Measurements from ENCODE around the gene NEURL4.

Gene NEURL4

DNA sequence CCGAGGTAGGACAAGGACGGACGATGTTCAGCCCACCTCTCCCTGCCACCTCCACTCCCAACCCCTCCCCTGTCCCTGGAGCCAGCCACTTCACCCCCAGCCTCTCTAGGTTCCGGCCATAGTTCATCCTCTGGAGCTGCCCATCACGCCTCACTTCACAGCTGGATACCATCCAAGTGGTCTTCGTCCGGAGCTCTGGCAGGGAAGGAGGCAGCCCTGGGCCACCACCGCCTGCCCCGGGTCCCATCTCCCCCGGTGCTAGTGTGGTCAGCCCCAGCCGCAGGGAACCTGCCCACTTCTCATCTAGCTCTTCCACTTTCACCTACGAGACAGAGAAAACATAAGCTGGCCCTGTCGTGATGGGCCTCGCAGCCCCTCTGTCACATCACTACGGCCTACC, 7.7 kb downstream of the NEURL4 start:
- DNase-seq = no peak

DNA sequence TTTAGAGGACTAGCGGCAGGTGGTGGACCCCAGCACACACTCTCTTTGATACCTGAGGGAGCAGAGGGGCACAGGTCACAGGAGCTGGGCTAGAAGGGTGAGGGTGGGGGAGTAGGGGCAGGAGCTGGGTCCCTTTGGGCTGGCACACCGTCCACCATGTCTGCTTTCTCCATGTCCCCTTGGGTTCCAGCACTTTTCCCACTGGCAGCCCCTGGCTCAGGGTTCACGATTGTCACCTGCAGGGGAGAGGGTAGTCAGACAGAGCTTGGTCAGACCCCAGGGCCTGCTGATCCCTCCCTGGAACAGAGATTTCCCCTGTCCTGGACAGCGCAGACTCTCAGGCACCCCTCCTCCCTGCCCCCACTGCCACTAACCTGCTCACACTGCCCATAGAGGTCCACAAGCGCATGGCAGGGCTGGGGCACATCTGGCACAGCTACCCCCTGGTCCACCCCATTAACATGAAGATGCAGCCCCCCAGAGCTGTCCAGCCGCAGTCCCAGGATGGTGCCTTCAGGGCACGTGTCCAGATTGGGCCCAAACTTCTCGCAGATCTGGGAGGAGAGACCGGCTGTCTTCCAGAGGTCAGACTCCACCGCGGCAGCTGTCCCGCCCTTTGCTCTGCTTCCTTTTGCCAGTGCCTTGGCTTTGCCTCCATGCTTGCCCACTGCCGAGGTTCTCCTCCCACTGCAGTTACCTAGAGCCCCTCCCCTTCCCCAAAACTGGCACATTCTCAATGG, 10.8 kb downstream of the NEURL4 start:
- no peak for DNase-seq

DNA sequence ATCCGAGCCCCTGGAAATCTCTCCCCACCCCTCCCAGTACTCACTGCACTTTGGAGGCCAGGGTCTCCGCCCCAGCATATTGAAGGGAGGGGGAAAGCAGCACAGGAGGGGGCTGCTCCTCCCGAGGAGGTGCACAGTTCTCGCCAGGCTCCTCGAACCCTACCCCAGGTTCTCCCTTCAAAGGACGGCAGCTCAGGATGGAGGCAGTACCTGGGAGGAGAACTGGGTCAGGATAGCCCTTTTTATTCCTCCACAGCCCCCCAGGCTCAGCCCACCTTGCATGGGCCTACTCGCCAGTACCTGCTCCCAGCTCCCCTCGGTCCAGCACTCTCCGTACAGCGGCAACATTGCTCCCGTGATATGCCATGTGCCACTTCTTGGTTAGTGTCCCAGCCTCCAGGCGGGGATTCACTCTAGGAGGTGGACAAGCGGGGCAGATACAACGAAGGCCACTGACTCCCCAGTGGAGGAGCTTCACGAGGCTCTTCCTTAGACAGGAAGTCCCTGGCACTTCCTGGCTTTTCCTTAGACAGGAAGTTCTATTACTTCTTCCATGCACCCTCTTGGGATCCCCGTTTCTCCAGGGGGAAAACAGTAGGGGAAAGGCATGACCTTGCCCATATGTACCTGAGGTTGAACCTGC, 11.9 kb downstream of the NEURL4 start:
- no peak for DNase-seq

DNA sequence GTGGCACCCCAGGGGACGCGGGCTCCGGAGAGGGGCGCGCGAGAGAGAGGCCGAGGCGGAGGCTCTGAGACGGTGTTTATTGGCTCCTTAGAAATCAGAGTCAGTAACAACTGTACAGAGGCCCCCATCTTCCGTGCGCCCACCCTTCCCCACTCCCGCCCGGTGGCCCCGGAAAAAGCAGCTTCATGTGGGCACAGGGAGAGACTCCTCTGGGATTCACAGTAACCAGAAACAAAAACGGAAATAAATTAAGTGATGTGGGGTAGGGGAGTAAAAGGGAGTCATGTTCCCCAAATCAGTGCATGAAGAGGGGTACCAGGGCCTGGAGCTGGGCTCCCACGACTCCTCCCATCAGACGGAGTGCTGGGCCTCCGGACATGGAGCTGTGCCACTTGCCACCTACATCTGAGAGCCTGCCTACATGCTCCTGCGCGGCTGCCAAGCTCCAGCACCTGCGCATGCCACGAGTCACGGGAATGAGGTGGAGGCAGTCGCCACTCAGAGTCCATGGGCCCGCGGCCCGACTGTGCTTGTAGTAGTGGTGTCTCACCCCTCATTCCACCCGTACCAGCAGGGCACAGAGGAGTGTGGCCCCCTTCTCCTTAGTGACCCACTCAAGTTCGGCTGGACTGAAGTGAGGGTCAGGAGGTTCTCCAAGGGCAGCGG, 13.4 kb downstream of the NEURL4 start:
- no peak for DNase-seq

DNA sequence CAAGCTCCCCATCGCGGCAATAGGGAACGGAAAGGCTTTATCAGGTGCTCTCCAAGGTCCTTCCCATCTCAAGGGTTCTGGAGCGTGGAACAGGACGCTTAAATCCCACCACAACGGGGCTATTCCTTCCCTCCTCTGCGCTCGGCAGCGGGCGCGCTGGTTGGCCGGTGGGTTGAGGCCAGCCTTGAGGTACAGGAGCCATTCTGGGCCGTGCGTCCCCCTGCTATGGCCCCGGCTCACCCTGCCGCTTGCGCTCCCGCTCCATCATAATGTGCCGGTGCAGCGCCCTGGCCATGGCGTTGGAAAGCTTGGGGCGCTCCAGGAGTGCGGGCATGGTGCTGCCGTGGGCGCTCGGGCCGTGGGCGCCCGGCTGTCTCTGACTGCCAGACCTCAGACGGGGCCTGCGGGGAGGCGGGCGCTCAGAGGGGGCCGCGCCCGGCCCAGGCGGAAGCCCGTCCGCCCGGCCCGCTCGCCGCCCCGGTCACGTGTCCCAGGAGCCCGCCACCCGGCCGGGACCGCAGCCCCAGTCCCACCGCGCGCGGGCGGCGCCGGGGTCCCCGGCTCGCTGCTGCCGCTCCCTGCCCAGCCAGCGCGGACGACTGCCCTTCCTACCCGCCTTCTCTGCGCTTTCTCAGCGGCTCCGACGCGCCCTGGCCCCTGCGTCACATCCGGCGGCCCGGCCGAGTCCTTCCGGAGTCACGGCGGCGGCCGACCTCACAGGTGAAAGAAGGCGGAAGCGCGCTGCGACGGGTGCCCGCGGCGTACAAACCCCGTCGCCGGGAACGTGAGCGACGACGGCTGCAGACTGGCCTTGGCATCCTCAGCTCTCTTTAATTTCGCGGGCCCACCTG, 14.2 kb downstream of the NEURL4 start, which contains the start of gene GPS2:
Gene GPS2, minus strand, starts transcription at position 642 of the 851 bp plus-strand sequence. Its CDS starts 308 bp downstream, at position 334.
- peak; percentile 97 for DNase-seq

DNA sequence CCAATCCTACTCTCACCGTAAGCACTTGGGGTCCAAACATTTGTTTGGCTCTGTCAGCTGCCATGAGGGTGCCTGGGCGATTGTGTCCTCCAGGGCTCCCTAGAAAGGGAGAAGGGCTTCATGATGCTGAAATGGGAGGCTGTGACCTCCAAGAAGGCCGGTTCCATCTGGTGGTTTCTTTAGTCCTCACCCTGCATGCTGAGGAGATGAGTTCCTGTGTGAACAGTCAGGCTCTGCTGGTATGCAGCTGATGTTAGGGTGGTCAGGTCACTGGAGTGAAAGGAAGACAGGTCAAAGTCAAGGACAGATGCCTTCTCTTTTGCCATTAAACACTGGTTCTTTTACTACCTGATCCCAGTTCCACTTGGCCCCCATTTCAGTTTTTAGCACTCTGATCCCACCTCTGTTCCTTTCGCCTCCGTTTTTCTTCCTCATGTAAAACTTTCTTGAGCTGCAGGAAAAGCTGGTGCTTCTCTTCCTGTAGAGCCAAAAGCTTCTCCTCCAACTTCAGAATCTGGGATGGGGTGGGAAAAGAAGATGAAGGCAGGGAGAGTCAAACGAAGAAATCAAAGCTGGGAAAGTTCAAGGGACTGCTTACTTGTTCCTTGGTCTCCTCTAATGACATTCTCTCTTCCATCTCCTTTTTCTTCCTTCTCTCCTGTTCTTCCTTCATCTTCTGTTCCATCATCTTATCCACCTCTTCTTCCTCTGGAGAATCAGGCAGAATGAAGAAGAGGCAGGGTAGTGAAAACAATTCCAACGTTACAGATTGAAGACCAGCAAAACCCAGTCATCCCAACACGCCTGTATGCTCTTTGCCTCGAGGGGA, 15.0 kb downstream of the NEURL4 start:
- DNase-seq = peak; percentile 62

DNA sequence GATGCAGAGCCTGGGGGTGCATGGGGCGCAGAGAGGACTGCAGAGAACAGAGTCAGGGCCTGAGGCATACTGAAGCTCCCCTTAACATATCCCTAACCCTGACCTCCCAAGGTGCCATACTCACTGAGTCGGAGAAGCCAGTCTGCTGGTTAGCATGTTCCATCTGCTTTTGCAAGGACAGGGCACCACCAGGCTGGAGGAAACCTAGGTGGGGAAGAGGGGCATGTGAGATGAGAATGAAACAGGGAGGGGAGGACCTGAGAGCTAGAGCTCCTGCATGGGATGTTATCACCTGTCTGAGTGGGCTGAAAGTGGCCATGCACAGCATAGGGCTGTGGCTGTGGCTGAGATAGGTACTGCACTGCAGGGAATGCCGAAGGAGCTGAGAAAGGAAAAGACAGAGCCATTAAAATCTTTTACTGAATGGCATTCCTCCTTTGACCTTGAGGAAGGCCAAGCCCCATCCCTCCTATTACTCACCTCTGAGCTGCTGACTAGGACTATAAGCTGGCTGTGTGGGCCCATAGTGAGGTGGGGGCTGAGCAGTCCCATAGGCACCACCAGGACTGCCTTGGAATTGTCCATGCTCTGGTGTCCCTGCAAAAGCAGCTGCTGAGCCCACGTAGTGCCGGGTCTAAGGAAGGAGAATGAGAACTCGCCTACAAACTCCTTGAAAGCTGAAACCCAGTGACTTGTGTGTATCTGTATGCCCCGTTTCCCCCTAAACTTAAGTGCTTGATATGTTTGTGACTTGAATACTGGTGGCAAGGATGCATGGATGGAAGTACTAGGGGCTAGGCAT, 15.8 kb downstream of the NEURL4 start:
- DNase-seq = peak; percentile 76

DNA sequence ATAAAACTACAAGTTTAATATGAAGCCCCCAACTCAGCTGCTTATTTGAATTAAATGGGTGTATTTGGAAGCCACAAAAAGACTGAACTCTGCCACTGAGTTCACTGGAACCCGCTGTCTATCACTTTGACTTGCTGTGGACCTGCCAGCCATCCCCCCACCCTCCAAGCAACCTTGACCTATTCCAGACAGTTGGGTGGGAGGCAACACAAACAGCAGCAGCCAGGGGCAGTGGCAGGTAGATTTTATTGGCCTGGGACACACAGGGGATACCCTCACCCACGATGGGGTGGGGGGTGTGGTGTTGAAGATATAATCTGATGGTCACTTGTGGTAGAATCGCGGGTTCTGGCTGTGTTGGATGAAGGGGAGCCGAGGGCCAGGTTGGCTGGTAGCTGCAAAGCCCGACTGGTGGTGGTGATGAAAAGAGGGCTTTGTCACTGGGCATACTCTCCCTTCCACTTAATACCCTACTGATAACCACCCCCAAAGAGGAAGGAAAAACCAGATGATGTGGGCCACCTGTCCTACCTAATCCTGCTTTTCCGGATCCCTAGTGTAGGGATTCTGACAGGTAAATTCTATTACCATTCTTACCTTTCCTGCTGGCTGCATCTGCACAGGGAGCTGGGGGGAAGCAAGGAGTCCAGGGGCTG, 16.6 kb downstream of the NEURL4 start:
- DNase-seq = no peak

DNA sequence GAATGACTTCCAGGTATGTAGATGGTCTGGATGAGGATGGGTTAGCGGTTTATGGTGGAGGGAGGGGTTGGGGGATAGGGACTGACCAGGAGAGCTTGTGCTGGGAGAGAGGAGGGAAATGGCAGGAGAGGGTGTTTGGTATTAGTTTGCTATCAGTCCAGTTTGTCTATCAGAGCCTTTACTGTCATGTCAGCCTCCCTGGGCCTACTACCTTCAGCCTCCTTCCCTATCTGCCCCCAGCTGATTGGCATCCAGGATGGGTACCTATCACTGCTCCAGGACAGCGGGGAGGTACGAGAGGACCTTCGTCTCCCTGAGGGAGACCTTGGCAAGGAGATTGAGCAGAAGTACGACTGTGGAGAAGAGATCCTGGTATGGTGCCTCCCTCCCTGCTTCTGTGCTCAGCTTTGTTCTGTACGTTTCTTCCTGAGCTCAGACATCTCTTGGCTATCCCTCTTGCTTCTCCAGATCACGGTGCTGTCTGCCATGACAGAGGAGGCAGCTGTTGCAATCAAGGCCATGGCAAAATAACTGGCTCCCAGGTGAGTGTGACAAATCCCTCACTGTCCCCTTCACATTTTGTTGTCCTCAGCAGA, 17.9 kb downstream of the NEURL4 start:
- DNase-seq = no peak

DNA sequence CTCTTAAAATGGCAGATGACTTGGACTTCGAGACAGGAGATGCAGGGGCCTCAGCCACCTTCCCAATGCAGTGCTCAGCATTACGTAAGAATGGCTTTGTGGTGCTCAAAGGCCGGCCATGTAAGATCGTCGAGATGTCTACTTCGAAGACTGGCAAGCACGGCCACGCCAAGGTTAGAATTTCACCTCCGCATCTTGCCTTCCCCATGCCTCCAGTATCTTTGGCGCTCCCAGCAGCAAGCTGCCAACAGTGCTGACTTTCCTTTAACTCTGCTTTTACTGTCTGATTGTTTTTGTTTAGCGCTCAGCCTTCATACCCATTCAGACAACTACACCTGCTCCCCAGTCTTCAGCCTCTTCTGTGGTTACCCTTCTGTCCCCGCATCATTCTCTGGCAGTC, 19.5 kb downstream of the NEURL4 start:
- DNase-seq = peak; percentile 43

DNA sequence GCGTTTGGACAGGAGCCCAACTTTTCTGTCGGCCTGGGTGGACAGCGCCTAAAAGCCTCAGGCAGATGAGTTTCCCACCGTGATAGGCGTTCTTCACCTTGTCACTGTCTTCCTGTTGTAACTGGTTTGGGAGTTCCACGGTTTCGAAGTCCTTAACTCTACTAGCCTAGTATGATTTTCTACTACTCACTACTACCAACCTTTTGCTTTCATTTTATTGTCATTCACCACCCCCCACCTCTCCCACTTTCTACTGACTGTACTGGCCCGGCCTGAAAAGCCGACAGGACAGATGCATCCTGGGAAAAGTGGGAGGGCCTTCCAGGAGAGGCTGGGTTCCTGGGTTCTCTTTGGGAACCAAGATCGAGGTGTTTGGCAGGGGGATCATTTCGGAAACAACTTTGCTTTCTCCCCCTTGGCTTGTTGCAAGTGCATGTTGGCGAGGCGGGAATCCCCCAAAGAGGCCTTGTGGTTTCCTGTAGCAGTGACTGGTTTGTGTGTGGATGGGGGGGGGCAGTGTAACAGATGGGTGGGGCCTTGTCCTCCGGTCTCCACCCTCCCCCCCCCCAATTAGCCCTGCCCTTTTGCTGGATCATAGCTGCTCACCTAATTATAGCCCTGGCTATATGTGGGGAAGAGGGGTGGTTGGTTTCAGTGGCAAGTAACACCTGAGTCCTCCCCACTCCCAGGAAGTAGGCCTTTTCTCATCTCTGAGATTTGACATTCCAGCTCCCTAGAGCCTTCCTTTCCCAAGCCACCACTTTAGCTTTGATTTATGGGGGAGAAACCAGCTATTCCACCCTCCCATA, 20.3 kb downstream of the NEURL4 start:
- DNase-seq = peak; percentile 92

DNA sequence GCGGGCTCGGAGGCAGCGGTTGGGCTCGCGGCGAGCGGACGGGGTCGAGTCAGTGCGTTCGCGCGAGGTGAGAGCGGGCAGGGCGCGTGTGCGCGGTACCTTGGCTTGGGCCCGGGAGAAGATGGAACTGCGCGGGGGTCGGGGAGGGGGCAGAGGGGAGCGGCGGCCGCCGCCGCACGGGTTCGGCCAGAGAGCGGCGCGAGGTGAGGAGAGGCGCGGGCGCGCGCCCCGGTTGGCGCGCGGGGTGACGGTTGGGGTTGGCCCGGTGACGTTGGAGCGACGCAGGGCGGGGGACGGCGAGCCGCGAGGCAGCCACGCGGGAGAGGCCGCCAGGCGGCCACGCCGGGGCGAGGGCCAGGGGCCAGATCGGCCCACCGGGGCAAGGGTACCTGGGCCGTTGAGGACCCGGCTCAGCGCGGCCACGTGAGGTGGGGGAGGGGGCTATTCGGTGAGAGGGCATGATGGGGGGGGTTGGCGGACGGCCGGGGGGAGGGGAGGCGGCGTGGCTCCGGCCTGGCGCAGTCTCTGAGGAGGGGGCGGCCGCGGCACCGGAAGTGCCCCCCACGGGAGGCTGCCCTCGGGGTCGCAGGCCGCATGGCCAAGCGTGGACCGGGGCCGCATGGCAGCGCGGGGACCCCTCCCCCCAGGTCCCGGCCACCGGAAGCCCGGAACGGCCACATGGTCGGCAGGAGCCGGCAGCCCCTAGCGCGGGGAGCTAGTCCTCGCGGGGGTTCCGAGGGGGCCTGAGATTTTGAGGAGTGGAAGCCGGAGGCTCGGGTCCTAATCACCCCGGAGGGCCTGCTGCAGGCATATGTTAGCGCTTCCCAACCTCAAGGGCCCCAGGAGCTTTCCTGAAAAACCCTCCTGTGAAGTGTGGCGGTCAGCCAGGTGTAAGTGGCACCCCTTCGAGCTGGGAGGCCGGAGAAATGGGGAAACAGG, 21.2 kb downstream of the NEURL4 start:
- peak; percentile 65 for DNase-seq

DNA sequence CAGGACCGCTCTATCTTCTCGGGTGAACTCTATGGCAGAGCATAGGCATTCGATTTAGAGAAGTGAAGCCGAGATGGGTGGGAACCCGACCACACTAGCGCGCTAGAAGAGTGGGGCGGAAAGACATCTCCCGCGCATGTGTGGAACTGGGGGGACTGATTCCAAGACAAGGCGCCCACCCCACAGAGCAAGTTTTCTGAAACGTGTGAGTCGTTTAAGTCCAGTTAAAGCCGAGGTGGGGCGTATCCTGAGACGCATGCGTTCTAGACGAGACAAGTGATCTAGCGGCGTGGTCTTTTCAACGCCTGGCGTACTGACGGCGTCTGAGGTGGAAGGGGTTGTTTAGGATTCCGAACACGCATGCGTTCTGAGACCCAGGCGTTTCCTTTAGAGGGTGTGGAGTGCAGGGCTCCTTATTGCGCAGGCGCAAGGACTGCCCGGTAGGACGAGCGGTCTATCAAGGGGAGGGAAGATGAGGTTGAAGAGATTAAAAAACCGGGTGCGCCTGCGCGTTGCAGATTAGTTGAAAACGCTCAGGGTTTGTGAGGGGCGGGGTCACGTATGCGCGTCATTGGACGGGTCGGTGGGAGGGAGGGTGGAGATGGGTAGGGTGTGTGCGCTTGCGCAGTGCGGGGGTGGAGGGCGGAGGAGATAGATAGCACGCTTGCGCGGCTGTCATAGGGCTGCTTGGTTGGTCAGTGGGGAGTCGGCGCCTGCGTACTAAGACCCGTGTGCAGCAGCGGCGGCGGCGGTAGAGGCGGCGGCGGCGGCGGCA, 22.0 kb downstream of the NEURL4 start, which contains the start of gene EIF5A:
Gene EIF5A, plus strand, starts transcription at position 718 of the 775 bp plus-strand sequence. CDS start 2,008 bp downstream, outside the sequence.
- DNase-seq = peak; percentile 100

DNA sequence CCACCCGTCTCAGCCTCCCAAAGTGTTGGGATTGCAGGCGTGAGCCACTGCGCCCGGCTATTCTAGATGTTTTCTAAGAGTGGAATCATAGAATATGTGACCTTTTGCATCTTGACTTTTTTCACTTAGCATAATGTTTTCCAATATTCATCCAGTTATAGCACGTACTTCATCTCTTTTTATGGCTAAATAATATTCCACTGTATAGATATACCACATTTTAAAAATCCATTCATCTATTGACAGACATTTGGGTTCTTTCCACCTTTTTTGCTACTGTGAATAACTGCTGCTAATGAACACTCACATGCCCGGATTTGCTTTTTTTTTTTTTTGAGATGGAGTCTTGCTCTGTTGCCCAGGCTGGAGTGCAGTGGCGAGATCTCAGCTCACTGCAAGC, 25.0 kb downstream of the NEURL4 start:
- no peak for DNase-seq

DNA sequence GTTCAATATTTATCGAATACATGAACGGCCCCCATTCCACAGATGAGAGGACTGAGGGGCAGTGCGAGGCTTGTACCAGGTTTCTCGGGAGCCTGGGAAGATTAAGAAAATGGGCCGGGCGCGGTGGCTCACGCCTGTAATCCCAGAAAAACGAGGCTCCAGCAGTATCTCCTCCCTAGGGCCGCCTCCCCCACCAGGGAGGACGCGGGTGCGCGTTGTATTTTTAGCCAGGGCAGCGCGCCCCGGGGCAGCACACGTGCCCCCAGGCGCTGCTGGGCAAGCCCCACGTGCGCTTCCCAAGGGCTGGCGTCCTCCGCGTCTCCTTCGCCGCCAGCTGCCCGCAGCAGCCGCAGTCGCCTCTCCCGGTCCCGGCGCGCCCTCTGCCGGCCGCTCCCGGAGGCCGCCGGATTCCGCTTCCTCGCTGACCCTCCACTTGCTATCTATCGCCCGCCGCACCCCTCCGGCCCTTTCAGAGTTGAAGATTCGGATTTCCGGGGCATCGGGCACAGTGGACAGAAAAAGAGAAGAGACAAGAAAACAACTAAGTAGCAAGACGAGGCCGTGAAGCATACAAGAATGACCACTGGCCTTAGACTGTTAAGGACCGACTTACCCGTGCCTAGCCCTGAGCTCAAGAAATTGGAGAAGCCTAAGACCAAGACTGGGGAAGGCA, 32.8 kb downstream of the NEURL4 start:
- peak; percentile 94 for DNase-seq

Data from islet precursor cell (in vitro differentiated cells).